Non-pigmented ciliary epithelial cell (primary cell): ENCODE results near the gene CALN1.
"Not testable (repeated sequence)": the region's sequence is repeated elsewhere in the genome, so short reads cannot be mapped to it uniquely, and the experiment has no call there.

ENCODE experiments used
- DNase-seq: peaks from one replicate; pipeline ENCODE4 v3.0.0-alpha.2; 2010; ENCODE audit warnings: low read depth

Gene CALN1

DNA sequence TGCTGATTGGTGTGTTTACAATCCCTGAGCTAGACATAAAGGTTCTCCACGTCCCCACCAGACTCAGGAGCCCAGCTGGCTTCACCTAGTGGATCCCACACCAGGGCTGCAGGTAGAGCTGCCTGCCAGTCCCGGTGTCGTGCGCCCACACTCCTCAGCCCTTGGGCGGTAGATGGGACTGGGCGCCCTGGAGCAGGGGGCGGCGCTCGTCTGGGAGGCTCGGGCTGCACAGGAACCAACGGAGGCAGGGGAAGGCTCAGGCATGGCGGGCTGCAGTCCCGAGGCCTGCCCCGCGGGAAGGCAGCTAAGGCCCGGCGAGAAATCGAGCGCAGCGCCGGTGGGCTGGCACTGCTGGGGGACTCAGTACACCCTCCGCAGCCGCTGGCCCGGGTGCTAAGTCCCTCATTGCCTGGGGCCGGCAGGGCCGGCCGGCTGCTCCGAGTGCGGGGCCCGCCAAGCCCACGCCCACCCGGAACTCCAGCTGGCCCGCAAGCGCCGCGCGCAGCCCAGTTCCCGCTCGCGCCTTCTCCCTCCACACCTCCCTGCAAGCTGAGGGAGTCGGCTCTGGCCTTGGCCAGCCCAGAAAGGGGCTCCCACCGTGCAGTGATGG is 674.1 kb downstream of the CALN1 start:
- DNase-seq = not testable (repeated sequence)

DNA sequence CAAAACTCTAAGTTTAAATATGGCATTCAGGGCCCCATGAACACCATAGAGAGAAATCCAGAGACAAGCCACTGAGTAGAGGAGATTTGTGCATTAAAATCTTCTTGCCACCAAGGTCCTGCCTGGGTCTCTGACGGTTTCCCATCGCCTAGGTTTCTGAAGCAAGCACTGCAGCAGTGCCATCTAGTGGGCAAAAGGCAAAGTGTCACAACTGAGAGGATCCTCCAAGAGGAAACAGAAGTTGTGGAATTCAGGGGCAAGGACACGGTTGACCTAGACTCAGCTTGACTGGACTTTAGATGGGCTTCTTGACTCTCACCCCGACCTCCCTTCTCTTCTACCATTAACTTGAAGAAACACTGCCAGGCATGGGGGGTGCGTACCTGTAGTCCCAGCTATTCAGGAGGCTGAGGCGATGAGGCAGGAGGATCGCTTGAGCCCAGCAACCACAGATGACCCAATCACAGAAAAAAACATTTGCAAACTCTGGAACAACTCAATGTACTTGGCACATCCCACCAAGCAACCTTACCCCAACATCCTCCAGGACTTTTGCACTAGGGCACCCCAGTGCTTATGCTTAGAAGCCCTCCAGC is 676.1 kb downstream of the CALN1 start:
- DNase-seq = peak; percentile 17

- DNase-seq = peak; percentile 8
Observed at GRCh38 chr7:71733107-71733870, 678.8 kb downstream of the CALN1 start.

DNA sequence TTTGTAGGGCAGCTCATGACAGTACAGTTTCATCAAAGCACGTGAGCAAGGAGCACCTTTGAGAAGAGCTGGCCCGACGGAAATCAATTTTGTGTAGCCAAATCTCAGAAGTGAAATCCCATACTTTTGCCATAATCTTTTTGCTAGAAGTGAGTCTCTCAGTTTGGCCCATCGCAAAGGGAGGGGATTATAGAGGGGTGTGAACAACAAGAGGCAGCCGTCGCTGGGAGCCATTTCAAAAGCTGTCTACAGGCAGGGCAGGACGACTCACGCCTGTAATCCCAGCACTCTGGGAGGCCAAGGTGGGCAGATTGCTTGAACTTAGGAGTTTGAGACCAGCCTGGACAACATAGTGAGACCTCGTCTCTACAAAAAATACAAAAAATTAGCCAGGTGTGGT is 680.4 kb downstream of the CALN1 start:
- DNase-seq = no peak
